ENCODE results near the gene SPA17.

SPA17 gene

GRCh38 chr11:124745270-124745834 lies 71.6 kb downstream of the SPA17 start:
- Histone ChIP-seq H3K4ac (ENCODE audit: low read depth in 1 of 2, low read length in 2 of 2) (no peak overlapping the region), H3K27me3 (ENCODE audit: control insufficient read depth in 1 of 2, insufficient read depth in 1 of 2, low read length in 2 of 2) (peaks cover 64 to 98% of the 10 kb centered on the region in 2 experiments), H4K8ac (ENCODE audit: low read length) (no peak overlapping the region), H4K91ac (ENCODE audit: low read length) (no peak overlapping the region), H2BK12ac (ENCODE audit: low read length in 2 of 2) (no peak overlapping the region), H3K9me3 (ENCODE audit: control insufficient read depth, low read length) (peaks cover 2% of the 10 kb centered on the region), H2BK5ac (ENCODE audit: low read depth, low read length, poor library complexity, severe bottlenecking) (no peak overlapping the region), H3K4me2 (ENCODE audit: low read length, poor library complexity, severe bottlenecking) (no peak overlapping the region), H3K4me1 (ENCODE audit: control insufficient read depth, insufficient read depth, low read depth, low read length) (peaks cover 31% of the 10 kb centered on the region), H3K9ac (ENCODE audit: low read length) (no peak overlapping the region), H3K14ac (ENCODE audit: low read length in 2 of 2) (peak overlapping the region in 1 of 2 experiments; percentile 23), H3K18ac (ENCODE audit: low read depth in 1 of 2, low read length in 2 of 2) (no peak overlapping the region), H2AFZ (ENCODE audit: low read depth, low read length) (no peak overlapping the region), H2BK120ac (ENCODE audit: low read depth, low read length) (no peak overlapping the region), H3K4me3 (ENCODE audit: insufficient read depth in 1 of 2, low read depth in 1 of 2, low read length in 2 of 2) (peak overlapping the region in 1 of 2 experiments; percentile 16), H3K23ac (ENCODE audit: low read length in 2 of 2) (peak overlapping the region in 1 of 2 experiments; percentile 36), H3K79me1 (replicated peaks; ENCODE audit: low read length, poor library complexity, severe bottlenecking) (no peaks in the 10 kb centered on the region), H2BK15ac (ENCODE audit: low read depth, poor library complexity, severe bottlenecking) (no peak overlapping the region), H2AK5ac (ENCODE audit: low read length, severe bottlenecking) (no peak overlapping the region), H3K27ac (ENCODE audit: low read length, poor library complexity, severe bottlenecking) (no peak overlapping the region), H3K36me3 (ENCODE audit: control insufficient read depth in 1 of 2, insufficient read depth in 2 of 2, low read depth in 1 of 2, low read length in 2 of 2) (no peaks in the 10 kb centered on the region)
- no peak for DNase-seq
- WGBS: 3% methylated on average over 37 of the region's 44 CpGs

- H4K8ac ChIP-seq (ENCODE audit: low read length): no peak overlapping the region
- peak overlapping the region; percentile 78 for H2AFZ ChIP-seq (ENCODE audit: low read depth, low read length)
- no peaks in the 10 kb centered on the region for H3K36me3 ChIP-seq (ENCODE audit: control insufficient read depth in 1 of 2, insufficient read depth in 2 of 2, low read depth in 1 of 2, low read length in 2 of 2)
- peak overlapping the region in 1 of 2 experiments; percentile 84 for H3K23ac ChIP-seq (ENCODE audit: low read length in 2 of 2)
- no peak overlapping the region for H4K91ac ChIP-seq (ENCODE audit: low read length)
- H3K9ac ChIP-seq (ENCODE audit: low read length): peak overlapping the region; percentile 32
- no peak overlapping the region for H3K4ac ChIP-seq (ENCODE audit: low read depth in 1 of 2, low read length in 2 of 2)
- H3K79me1 ChIP-seq (replicated peaks; ENCODE audit: low read length, poor library complexity, severe bottlenecking): no peaks in the 10 kb centered on the region
- H3K9me3 ChIP-seq (ENCODE audit: control insufficient read depth, low read length): peaks cover 2% of the 10 kb centered on the region
- DNase-seq: no peak
- peaks cover 29% of the 10 kb centered on the region for H3K4me1 ChIP-seq (ENCODE audit: control insufficient read depth, insufficient read depth, low read depth, low read length)
- H3K27ac ChIP-seq (ENCODE audit: low read length, poor library complexity, severe bottlenecking): no peak overlapping the region
- H3K18ac ChIP-seq (ENCODE audit: low read depth in 1 of 2, low read length in 2 of 2): no peak overlapping the region
- no peak overlapping the region for H2AK5ac ChIP-seq (ENCODE audit: low read length, severe bottlenecking)
- no peak overlapping the region for H3K14ac ChIP-seq (ENCODE audit: low read length in 2 of 2)
- 1% methylated on average over 38 of the region's 41 CpGs for WGBS
- peak overlapping the region; percentile 46 to 78 for H3K4me3 ChIP-seq (ENCODE audit: insufficient read depth in 1 of 2, low read depth in 1 of 2, low read length in 2 of 2)
- no peak overlapping the region for H2BK12ac ChIP-seq (ENCODE audit: low read length in 2 of 2)
- H2BK15ac ChIP-seq (ENCODE audit: low read depth, poor library complexity, severe bottlenecking): peak overlapping the region; percentile 12
- H2BK120ac ChIP-seq (ENCODE audit: low read depth, low read length): no peak overlapping the region
- H3K27me3 ChIP-seq (ENCODE audit: control insufficient read depth in 1 of 2, insufficient read depth in 1 of 2, low read length in 2 of 2): peaks cover 64 to 98% of the 10 kb centered on the region in 2 experiments
- no peak overlapping the region for H2BK5ac ChIP-seq (ENCODE audit: low read depth, low read length, poor library complexity, severe bottlenecking)
- H3K4me2 ChIP-seq (ENCODE audit: low read length, poor library complexity, severe bottlenecking): peak overlapping the region; percentile 94
Measured at GRCh38 chr11:124745835-124746620, 72.3 kb downstream of the SPA17 start.

GRCh38 chr11:124746621-124747243 lies 73.0 kb downstream of the SPA17 start:
- Histone ChIP-seq H3K23ac (ENCODE audit: low read length in 2 of 2) (peak overlapping the region in 1 of 2 experiments; percentile 80), H3K4me1 (ENCODE audit: control insufficient read depth, insufficient read depth, low read depth, low read length) (peaks cover 29% of the 10 kb centered on the region), H4K91ac (ENCODE audit: low read length) (no peak overlapping the region), H3K18ac (ENCODE audit: low read depth in 1 of 2, low read length in 2 of 2) (no peak overlapping the region), H2BK15ac (ENCODE audit: low read depth, poor library complexity, severe bottlenecking) (no peak overlapping the region), H3K4me3 (ENCODE audit: insufficient read depth in 1 of 2, low read depth in 1 of 2, low read length in 2 of 2) (peak overlapping the region; percentile 46 to 78), H3K27ac (ENCODE audit: low read length, poor library complexity, severe bottlenecking) (no peak overlapping the region), H2AK5ac (ENCODE audit: low read length, severe bottlenecking) (no peak overlapping the region), H3K9me3 (ENCODE audit: control insufficient read depth, low read length) (peaks cover 2% of the 10 kb centered on the region), H2AFZ (ENCODE audit: low read depth, low read length) (peak overlapping the region; percentile 78), H3K4ac (ENCODE audit: low read depth in 1 of 2, low read length in 2 of 2) (no peak overlapping the region), H3K14ac (ENCODE audit: low read length in 2 of 2) (no peak overlapping the region), H3K9ac (ENCODE audit: low read length) (peak overlapping the region; percentile 32), H2BK120ac (ENCODE audit: low read depth, low read length) (no peak overlapping the region), H3K79me1 (replicated peaks; ENCODE audit: low read length, poor library complexity, severe bottlenecking) (no peaks in the 10 kb centered on the region), H4K8ac (ENCODE audit: low read length) (no peak overlapping the region), H3K4me2 (ENCODE audit: low read length, poor library complexity, severe bottlenecking) (peak overlapping the region; percentile 94), H3K36me3 (ENCODE audit: control insufficient read depth in 1 of 2, insufficient read depth in 2 of 2, low read depth in 1 of 2, low read length in 2 of 2) (no peaks in the 10 kb centered on the region), H2BK12ac (ENCODE audit: low read length in 2 of 2) (no peak overlapping the region), H2BK5ac (ENCODE audit: low read depth, low read length, poor library complexity, severe bottlenecking) (no peak overlapping the region), H3K27me3 (ENCODE audit: control insufficient read depth in 1 of 2, insufficient read depth in 1 of 2, low read length in 2 of 2) (peaks cover 64 to 98% of the 10 kb centered on the region in 2 experiments)
- peak; percentile 74 for DNase-seq
- under 1% methylated on average over 32 of the region's 37 CpGs for WGBS
